Measurements from ENCODE around the gene SLC12A5.

- no peak for TF ChIP-seq CTCF (IDR thresholded peaks at IDR 0.05)
- no peak for TF ChIP-seq EZH2 (IDR thresholded peaks at IDR 0.05)
- no peak for TF ChIP-seq EZH2phosphoT487 (IDR thresholded peaks at IDR 0.05)
These were observed 37.4 kb upstream of the SLC12A5 start for GRCh38 chr20:45991616-45992015.

Measured in neural progenitor cell (in vitro differentiated cells).